ENCODE measurements around the gene DEF6. TPM values are rescaled to one million over a fixed set of nuclear protein-coding genes. Genes with fewer than 3 reads are reported as not detected.

The DEF6 gene
- total and polyA plus RNA-seq, 2 of the 13 experiments (the other 11 are each of a cell fraction or from before 2014, with no cell fraction given), result 5.2 to 10.0 TPM

GRCh38 chr6:35318196-35319171 is 20.9 kb downstream of the DEF6 start (continued):
- TF ChIP-seq, protein P1, sequence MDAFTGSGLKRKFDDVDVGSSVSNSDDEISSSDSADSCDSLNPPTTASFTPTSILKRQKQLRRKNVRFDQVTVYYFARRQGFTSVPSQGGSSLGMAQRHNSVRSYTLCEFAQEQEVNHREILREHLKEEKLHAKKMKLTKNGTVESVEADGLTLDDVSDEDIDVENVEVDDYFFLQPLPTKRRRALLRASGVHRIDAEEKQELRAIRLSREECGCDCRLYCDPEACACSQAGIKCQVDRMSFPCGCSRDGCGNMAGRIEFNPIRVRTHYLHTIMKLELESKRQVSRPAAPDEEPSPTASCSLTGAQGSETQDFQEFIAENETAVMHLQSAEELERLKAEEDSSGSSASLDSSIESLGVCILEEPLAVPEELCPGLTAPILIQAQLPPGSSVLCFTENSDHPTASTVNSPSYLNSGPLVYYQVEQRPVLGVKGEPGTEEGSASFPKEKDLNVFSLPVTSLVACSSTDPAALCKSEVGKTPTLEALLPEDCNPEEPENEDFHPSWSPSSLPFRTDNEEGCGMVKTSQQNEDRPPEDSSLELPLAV (CRISPR knock-in tag; conservative IDR thresholded peaks at IDR 0.05; ENCODE audit: low read depth), result no peak
- TF ChIP-seq RFX3 (CRISPR knock-in tag; IDR thresholded peaks at IDR 0.05) (no peak), MYC (CRISPR knock-in tag; IDR thresholded peaks at IDR 0.05; ENCODE audit: borderline replicate concordance) (peak; percentile 91), ZNF691 (CRISPR knock-in tag; IDR thresholded peaks at IDR 0.05; ENCODE audit: borderline replicate concordance, low read depth) (peak; percentile 91; the same call in 1 of the 2 replicates), ZNF512B (CRISPR knock-in tag; IDR thresholded peaks at IDR 0.05; ENCODE audit: borderline replicate concordance) (peak; percentile 95; the same call in 1 of the 2 replicates), ZNF331 (CRISPR knock-in tag; IDR thresholded peaks at IDR 0.05) (peak; percentile 43; the same call in 1 of the 2 replicates), EZH2 (conservative IDR thresholded peaks at IDR 0.05; ENCODE audit: low read depth, low read length) (no peak), ZNF703 (CRISPR knock-in tag; IDR thresholded peaks at IDR 0.05; ENCODE audit: borderline replicate concordance) (no peak), CBX2 (IDR thresholded peaks at IDR 0.05; ENCODE audit: low read depth, low read length) (no peak), CBX2 (CRISPR knock-in tag; IDR thresholded peaks at IDR 0.05; ENCODE audit: low read depth) (peak; percentile 9; the same call in 1 of the 2 replicates), ZNF670 (CRISPR knock-in tag; IDR thresholded peaks at IDR 0.05; ENCODE audit: borderline replicate concordance) (no peak), ZNF101 (CRISPR knock-in tag; IDR thresholded peaks at IDR 0.05; ENCODE audit: borderline replicate concordance, low read depth) (0 out of 2 replicates have a peak, but pooled peaks have one; percentile 89), NFRKB (IDR thresholded peaks at IDR 0.05) (no peak), NFIB (CRISPR knock-in tag; IDR thresholded peaks at IDR 0.05; ENCODE audit: borderline replicate concordance) (no peak), ZNF570 (CRISPR knock-in tag; IDR thresholded peaks at IDR 0.05; ENCODE audit: borderline replicate concordance) (no peak), ZNF792 (CRISPR knock-in tag; IDR thresholded peaks at IDR 0.05) (peak; percentile 91)
- TF ChIP-seq, protein P2, sequence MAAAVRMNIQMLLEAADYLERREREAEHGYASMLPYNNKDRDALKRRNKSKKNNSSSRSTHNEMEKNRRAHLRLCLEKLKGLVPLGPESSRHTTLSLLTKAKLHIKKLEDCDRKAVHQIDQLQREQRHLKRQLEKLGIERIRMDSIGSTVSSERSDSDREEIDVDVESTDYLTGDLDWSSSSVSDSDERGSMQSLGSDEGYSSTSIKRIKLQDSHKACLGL (CRISPR knock-in tag; IDR thresholded peaks at IDR 0.05), result 0 out of 2 replicates have a peak, but pooled peaks have one; percentile 56
- TF ChIP-seq, protein P3, sequence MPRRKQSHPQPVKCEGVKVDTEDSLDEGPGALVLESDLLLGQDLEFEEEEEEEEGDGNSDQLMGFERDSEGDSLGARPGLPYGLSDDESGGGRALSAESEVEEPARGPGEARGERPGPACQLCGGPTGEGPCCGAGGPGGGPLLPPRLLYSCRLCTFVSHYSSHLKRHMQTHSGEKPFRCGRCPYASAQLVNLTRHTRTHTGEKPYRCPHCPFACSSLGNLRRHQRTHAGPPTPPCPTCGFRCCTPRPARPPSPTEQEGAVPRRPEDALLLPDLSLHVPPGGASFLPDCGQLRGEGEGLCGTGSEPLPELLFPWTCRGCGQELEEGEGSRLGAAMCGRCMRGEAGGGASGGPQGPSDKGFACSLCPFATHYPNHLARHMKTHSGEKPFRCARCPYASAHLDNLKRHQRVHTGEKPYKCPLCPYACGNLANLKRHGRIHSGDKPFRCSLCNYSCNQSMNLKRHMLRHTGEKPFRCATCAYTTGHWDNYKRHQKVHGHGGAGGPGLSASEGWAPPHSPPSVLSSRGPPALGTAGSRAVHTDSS (CRISPR knock-in tag; conservative IDR thresholded peaks at IDR 0.05), result no peak
- TF ChIP-seq, protein P4, sequence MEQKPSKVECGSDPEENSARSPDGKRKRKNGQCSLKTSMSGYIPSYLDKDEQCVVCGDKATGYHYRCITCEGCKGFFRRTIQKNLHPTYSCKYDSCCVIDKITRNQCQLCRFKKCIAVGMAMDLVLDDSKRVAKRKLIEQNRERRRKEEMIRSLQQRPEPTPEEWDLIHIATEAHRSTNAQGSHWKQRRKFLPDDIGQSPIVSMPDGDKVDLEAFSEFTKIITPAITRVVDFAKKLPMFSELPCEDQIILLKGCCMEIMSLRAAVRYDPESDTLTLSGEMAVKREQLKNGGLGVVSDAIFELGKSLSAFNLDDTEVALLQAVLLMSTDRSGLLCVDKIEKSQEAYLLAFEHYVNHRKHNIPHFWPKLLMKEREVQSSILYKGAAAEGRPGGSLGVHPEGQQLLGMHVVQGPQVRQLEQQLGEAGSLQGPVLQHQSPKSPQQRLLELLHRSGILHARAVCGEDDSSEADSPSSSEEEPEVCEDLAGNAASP (CRISPR knock-in tag; IDR thresholded peaks at IDR 0.05; ENCODE audit: borderline replicate concordance), result peak; percentile 27; the same call in 1 of the 2 replicates

Data from HepG2 (cell line).